Colonic mucosa (tissue), 4 donors: ENCODE data around the gene TEC. TPM values are rescaled to one million over a fixed set of nuclear protein-coding genes. Genes with fewer than 3 reads are reported as not detected.

Experiments used
- DNase-seq: peaks from one replicate; pipeline ENCODE4 v3.0.0-alpha.2; 2020
- H3K27ac ChIP-seq: fragments of 200-600 bp; one replicate; pipeline ENCODE4 v1.8.0; 2021
- H3K27me3 ChIP-seq: fragments of 200-600 bp; one replicate; pipeline ENCODE4 v1.8.0; 2021
- H3K36me3 ChIP-seq: fragments of 200-600 bp; one replicate; pipeline ENCODE4 v1.8.0; 2021
- H3K4me1 ChIP-seq: fragments of 200-600 bp; one replicate; pipeline ENCODE4 v1.8.0; 2021; ENCODE audit warnings: mild to moderate bottlenecking
- H3K4me3 ChIP-seq: fragments of 200-600 bp; one replicate; pipeline ENCODE4 v1.8.0; 2021
- H3K9ac ChIP-seq, 2 donors: one replicate each; pipeline ENCODE4 v1.7.0; 2013; ENCODE audit warnings: control low read depth in 2 of 2, low read depth in 2 of 2, low read length in 2 of 2
- H3K9me3 ChIP-seq: fragments of 200-600 bp; one replicate; pipeline ENCODE4 v1.8.0; 2021
- CTCF ChIP-seq: fragments of 200-600 bp; IDR thresholded peaks from one replicate; pipeline ENCODE4 v1.8.0; 2022; ENCODE audit warnings: antibody characterized with exemption, mild to moderate bottlenecking
- intact Hi-C: fragments of 100-400 bp; cut with DNase I; formaldehyde crosslinking; loops from one replicate; pipeline ENCODE4 v1.14.1; 2022
- total RNA-seq, 2 donors: library from RNA; stranded (reverse); fragmentation: NEBNext Ultra II Directional in 1 of 2; extraction: Animal tissue kit (Norgen Biotek cat#: 25700) in 1 of 2; gene quantifications; one replicate each; pipeline ENCODE4 v1.2.1, GENCODE V29; 2021
- donor health status: healthy.
- donor health status: DM: no; HTN: no; CAD: no.
- donor health status: DM: no; HTN: no; CAD: no.

TEC gene
- total RNA-seq, 2 donors from 2014 or later, result 2.1 to 2.9 TPM

GRCh38 chr4:48205626-48206025, 64.0 kb downstream of the TEC start:
- H3K27ac ChIP-seq, result no peak overlapping the region
- H3K36me3 ChIP-seq, result no peaks in the 10 kb centered on the region
- no peak overlapping the region for H3K9ac ChIP-seq
- H3K9me3 ChIP-seq, result no peaks in the 10 kb centered on the region
- no peak for DNase-seq
- intact Hi-C loops, result no loop called here
- no peaks in the 10 kb centered on the region for H3K27me3 ChIP-seq
- no peak for TF ChIP-seq CTCF
- H3K4me3 ChIP-seq, result no peak overlapping the region
- no peaks in the 10 kb centered on the region for H3K4me1 ChIP-seq

- Histone ChIP-seq H3K27ac (no peak overlapping the region), H3K4me3 (no peak overlapping the region), H3K9ac (no peak overlapping the region), H3K36me3 (no peaks in the 10 kb centered on the region), H3K27me3 (no peaks in the 10 kb centered on the region), H3K4me1 (no peaks in the 10 kb centered on the region), H3K9me3 (no peaks in the 10 kb centered on the region)
- no peak for TF ChIP-seq CTCF
- DNase-seq, result no peak
- intact Hi-C loops, result no loop called here
Measured at GRCh38 chr4:48205107-48205506, 64.5 kb downstream of the TEC start.

GRCh38 chr4:48203819-48204218, 65.8 kb downstream of the TEC start:
- TF ChIP-seq CTCF, result no peak
- Histone ChIP-seq H3K4me3 (no peak overlapping the region), H3K4me1 (no peaks in the 10 kb centered on the region), H3K36me3 (no peaks in the 10 kb centered on the region), H3K9ac (no peak overlapping the region), H3K27me3 (no peaks in the 10 kb centered on the region), H3K9me3 (no peaks in the 10 kb centered on the region), H3K27ac (no peak overlapping the region)
- DNase-seq, result no peak
- intact Hi-C loops, result no loop called here

- intact Hi-C loops, result no loop called here
- DNase-seq, result no peak
- H3K9ac ChIP-seq, result no peak overlapping the region
- no peak overlapping the region for H3K27ac ChIP-seq
- no peaks in the 10 kb centered on the region for H3K4me1 ChIP-seq
- H3K9me3 ChIP-seq, result no peaks in the 10 kb centered on the region
- H3K4me3 ChIP-seq, result no peak overlapping the region
- no peaks in the 10 kb centered on the region for H3K27me3 ChIP-seq
- no peak for TF ChIP-seq CTCF
- no peaks in the 10 kb centered on the region for H3K36me3 ChIP-seq
Measured at GRCh38 chr4:48197643-48198237, 71.9 kb downstream of the TEC start.

GRCh38 chr4:48196758-48197504, 72.7 kb downstream of the TEC start:
- no peak for TF ChIP-seq CTCF
- Histone ChIP-seq H3K4me3 (no peak overlapping the region), H3K9me3 (no peaks in the 10 kb centered on the region), H3K27ac (no peak overlapping the region), H3K36me3 (no peaks in the 10 kb centered on the region), H3K4me1 (no peaks in the 10 kb centered on the region), H3K27me3 (no peaks in the 10 kb centered on the region), H3K9ac (no peak overlapping the region)
- DNase-seq, result no peak
- intact Hi-C loops, result no loop called here
